Endothelial cell of umbilical vein (primary cell): ENCODE results near the gene CATSPER3.

Experiments used
- MAX ChIP-seq: IDR thresholded peaks from 2 replicates; pipeline ENCODE4 v1.6.1; 2011; ENCODE audit not compliant: insufficient read depth, insufficient read length
- POLR2A ChIP-seq: IDR thresholded peaks from 2 replicates; pipeline ENCODE4 v1.6.1; 2012; ENCODE audit warnings: low read depth, mild to moderate bottlenecking, control low read depth, low read length

- TF ChIP-seq MAX (no peak), POLR2A (no peak)
Measured at GRCh38 chr5:135050244-135050767, 82.6 kb downstream of the CATSPER3 start.
